Measurements from ENCODE around the gene SDHB.

Gene SDHB

GRCh38 chr1:16981269-16981849 is 72.5 kb downstream of the SDHB start:
- no peak for DNase-seq

- no peak for DNase-seq
These were observed 73.2 kb downstream of the SDHB start, which contains the start of gene MFAP2 for GRCh38 chr1:16980473-16981268. Gene MFAP2 (minus strand): TSS chr1:16980620. CDS start chr1:16978273, 2,347 bp downstream.

- no peak for DNase-seq
These were observed 74.1 kb downstream of the SDHB start for GRCh38 chr1:16979475-16980327.

GRCh38 chr1:16978567-16979474 is 75.0 kb downstream of the SDHB start:
- DNase-seq: no peak

- no peak for DNase-seq
These were observed 75.7 kb downstream of the SDHB start for GRCh38 chr1:16978139-16978538.

- no peak for DNase-seq
These were observed 76.5 kb downstream of the SDHB start for GRCh38 chr1:16977377-16977776.

GRCh38 chr1:16976966-16977365 is 76.9 kb downstream of the SDHB start:
- no peak for DNase-seq

GRCh38 chr1:16975838-16976237 is 78.0 kb downstream of the SDHB start:
- no peak for DNase-seq

- DNase-seq: no peak
These were observed 78.6 kb downstream of the SDHB start for GRCh38 chr1:16975211-16975610.

- DNase-seq: no peak
These were observed 80.6 kb downstream of the SDHB start for GRCh38 chr1:16973215-16973614.

GRCh38 chr1:16972189-16972895 is 81.5 kb downstream of the SDHB start:
- DNase-seq: no peak

GRCh38 chr1:16971341-16972188 is 82.3 kb downstream of the SDHB start:
- DNase-seq: peak; percentile 84

- no peak for DNase-seq
These were observed 83.5 kb downstream of the SDHB start for GRCh38 chr1:16970132-16970910.

GRCh38 chr1:16969651-16970050 is 84.2 kb downstream of the SDHB start:
- no peak for DNase-seq

- no peak for DNase-seq
These were observed 84.7 kb downstream of the SDHB start for GRCh38 chr1:16969057-16969611.
